Ovary (tissue), 1 donor: ENCODE data around the gene TMEM258.

Source experiments
- EP300 ChIP-seq: sonication (generic); formaldehyde crosslinking; IDR thresholded peaks from one replicate; pipeline ENCODE4 v1.6.1; 2017; ENCODE audit warnings: antibody characterized with exemption
- POLR2A ChIP-seq: fragments of 450-650 bp; IDR thresholded peaks from one replicate; pipeline ENCODE4 v1.6.1; 2017; ENCODE audit warnings: antibody characterized with exemption, mild to moderate bottlenecking, moderate library complexity

DNA sequence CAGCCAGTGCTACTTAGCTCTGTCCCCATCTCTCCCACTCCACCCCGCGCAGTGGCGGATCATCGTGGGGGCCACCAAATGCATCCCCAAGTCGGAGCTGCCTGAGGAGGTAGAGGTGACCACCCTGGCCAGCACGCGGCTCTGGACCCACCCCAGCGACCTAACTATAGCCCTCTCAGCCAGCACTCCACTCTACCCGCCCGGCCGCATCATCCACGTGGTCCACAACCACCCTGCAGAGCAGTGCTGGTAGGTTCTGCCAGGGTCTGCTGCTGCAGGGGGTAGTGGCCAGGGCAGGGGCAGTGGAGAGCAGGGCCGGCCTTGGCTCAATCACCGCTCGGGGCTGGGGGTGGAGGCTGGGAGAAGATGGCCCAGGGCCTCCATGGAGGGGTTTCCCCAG, 53.0 kb downstream of the TMEM258 start:
- TF ChIP-seq POLR2A (no peak), EP300 (no peak)
